H1 (cell line): ENCODE results near the gene IFNG. TPM values are rescaled to one million over a fixed set of nuclear protein-coding genes. Genes with fewer than 3 reads are reported as not detected.
A peak's percentile ranks its signal among the peaks of the same experiment; 100 is the strongest.

ENCODE experiments used
- CTCF ChIA-PET: fragments of 300-600 bp; sonication (Branson Sonifier 250); formaldehyde crosslinking; loops from one replicate; lab custom pipeline; 2021; ENCODE audit not compliant: partially characterized antibody; lab: Charles Lee
- POLR2A ChIA-PET: fragments of 300-600 bp; sonication (Branson Sonifier 250); formaldehyde crosslinking; loops from one replicate; lab custom pipeline; 2021; ENCODE audit warnings: inconsistent platforms; ENCODE audit not compliant: partially characterized antibody; lab: Charles Lee
- DNase-seq, 2 experiments: peaks; one replicate each; pipeline versions ENCODE4 v3.0.0 to v3.0.0-alpha.2; 2010 to 2022; ENCODE audit warnings: low spot score in 2 of 2, low read depth in 1 of 2, mixed read lengths in 1 of 2
- FAIRE-seq: peaks from 2 replicates; lab custom pipeline; 2011; peaks lifted over from hg19 to GRCh38; lab: Jason Lieb, UNC
- H2AFZ ChIP-seq: 2 replicates; pipeline ENCODE4 v1.8.1; 2012; ENCODE audit warnings: low read length, inconsistent platforms
- H2AK5ac ChIP-seq: 2 replicates; pipeline ENCODE4 v1.6.1; 2013; ENCODE audit warnings: low read depth, low read length
- H2BK120ac ChIP-seq: replicated peaks from 2 replicates; pipeline ENCODE3; 2013; ENCODE audit warnings: low read depth, low read length, inconsistent platforms
- H2BK12ac ChIP-seq: 2 replicates; pipeline ENCODE4 v1.6.1; 2013; ENCODE audit warnings: low read depth, low read length
- H2BK15ac ChIP-seq: 2 replicates; pipeline ENCODE4 v1.6.1; 2013; ENCODE audit warnings: low read length
- H2BK20ac ChIP-seq: 2 replicates; pipeline ENCODE4 v1.6.1; 2013; ENCODE audit warnings: low read length
- H2BK5ac ChIP-seq: 2 replicates; pipeline ENCODE4 v1.6.1; 2013; ENCODE audit warnings: low read depth, low read length
- H3K14ac ChIP-seq: 2 replicates; pipeline ENCODE4 v1.6.1; 2013; ENCODE audit warnings: inconsistent platforms; ENCODE audit not compliant: insufficient read length
- H3K18ac ChIP-seq: 2 replicates; pipeline ENCODE4 v1.6.1; 2013; ENCODE audit warnings: low read length; ENCODE audit errors: extremely low read depth
- H3K23ac ChIP-seq: 2 replicates; pipeline ENCODE4 v1.6.1; 2013; ENCODE audit warnings: inconsistent platforms; ENCODE audit not compliant: insufficient read length
- H3K23me2 ChIP-seq: 2 replicates; pipeline ENCODE4 v1.6.1; 2013; ENCODE audit warnings: low read depth, low read length
- H3K27ac ChIP-seq: 2 replicates; pipeline ENCODE4 v1.6.1; 2011; ENCODE audit warnings: low read depth, low read length, inconsistent platforms
- H3K27me3 ChIP-seq, 4 experiments: replicated peaks in 1 of 4; 1 replicate in 1 of 4; 2 replicates in 3 of 4; pipeline versions ENCODE4 v1.6.1 to v1.8.1; 2011 to 2013; ENCODE audit warnings: low read length in 3 of 4, mild to moderate bottlenecking in 3 of 4, inconsistent platforms in 2 of 4, mixed read lengths in 2 of 4, moderate library complexity in 1 of 4; ENCODE audit not compliant: control insufficient read depth in 3 of 4, insufficient read depth in 3 of 4; ENCODE audit errors: extremely low read depth in 1 of 4
- H3K36me3 ChIP-seq, 4 experiments: 2 replicates each; pipeline versions ENCODE4 v1.6.1 to v1.8.1; 2011 to 2013; ENCODE audit warnings: mild to moderate bottlenecking in 4 of 4, low read length in 3 of 4, moderate library complexity in 2 of 4, control low read depth in 1 of 4, inconsistent platforms in 1 of 4; ENCODE audit not compliant: insufficient read depth in 4 of 4, control insufficient read depth in 2 of 4
- H3K4ac ChIP-seq: replicated peaks from 2 replicates; pipeline ENCODE3; 2013; ENCODE audit warnings: low read length, low read depth, mixed read lengths, inconsistent platforms; ENCODE audit not compliant: insufficient read length
- H3K4me1 ChIP-seq, 4 experiments: replicated peaks in 1 of 4; 1 replicate in 1 of 4; 2 replicates in 3 of 4; pipeline versions ENCODE4 v1.6.1 to v1.8.1; 2011 to 2013; ENCODE audit warnings: low read length in 3 of 4, inconsistent platforms in 2 of 4, mixed read lengths in 1 of 4; ENCODE audit not compliant: insufficient read depth in 4 of 4, control insufficient read depth in 3 of 4
- H3K4me2 ChIP-seq, 2 experiments: 2 replicates each; pipeline versions ENCODE4 v1.6.1 to v1.8.1; 2011 to 2013; ENCODE audit warnings: low read depth in 2 of 2, low read length in 2 of 2, control low read depth in 1 of 2, inconsistent platforms in 1 of 2, mild to moderate bottlenecking in 1 of 2; ENCODE audit not compliant: insufficient read depth in 1 of 2
- H3K4me3 ChIP-seq, 4 experiments: fragments of 200-600, 300-600 bp in 1 of 4; sonication (generic), shearing (Covaris generic), sonication (Bioruptor Twin) in 1 of 4; 2 replicates each; pipeline versions ENCODE4 v1.5.1 to v1.8.1; 2011 to 2016; ENCODE audit warnings: low read length in 4 of 4, low read depth in 3 of 4, control low read depth in 2 of 4, inconsistent platforms in 2 of 4, mild to moderate bottlenecking in 2 of 4, mixed read lengths in 1 of 4, moderate library complexity in 1 of 4; ENCODE audit not compliant: insufficient read depth in 2 of 4; ENCODE audit errors: extremely low read depth in 1 of 4
- H3K56ac ChIP-seq: replicated peaks from 2 replicates; pipeline ENCODE3; 2013; ENCODE audit warnings: low read depth, mild to moderate bottlenecking, mixed read lengths, low read length, inconsistent platforms; ENCODE audit not compliant: insufficient read length
- H3K79me1 ChIP-seq: 2 replicates; pipeline ENCODE4 v1.6.1; 2013; ENCODE audit warnings: low read depth, low read length, control low read depth
- H3K79me2 ChIP-seq, 2 experiments: 2 replicates each; pipeline versions ENCODE4 v1.6.1 to v1.8.1; 2012 to 2013; ENCODE audit warnings: low read length in 2 of 2, mild to moderate bottlenecking in 2 of 2, inconsistent platforms in 1 of 2; ENCODE audit not compliant: insufficient read depth in 2 of 2, control insufficient read depth in 1 of 2
- H3K9ac ChIP-seq, 4 experiments: replicated peaks in 1 of 4; 1 replicate in 1 of 4; 2 replicates in 3 of 4; pipeline versions ENCODE4 v1.6.1 to v1.8.1; 2011 to 2013; ENCODE audit warnings: low read depth in 3 of 4, low read length in 3 of 4, control low read depth in 2 of 4, mild to moderate bottlenecking in 2 of 4, moderate library complexity in 2 of 4, inconsistent platforms in 1 of 4; ENCODE audit errors: extremely low read depth in 1 of 4
- H3K9me3 ChIP-seq, 2 experiments: 2 replicates each; pipeline versions ENCODE4 v1.6.1 to v1.8.1; 2012 to 2013; ENCODE audit warnings: mild to moderate bottlenecking in 2 of 2, moderate library complexity in 2 of 2, control low read depth in 1 of 2, inconsistent platforms in 1 of 2, low read depth in 1 of 2, low read length in 1 of 2, mixed read lengths in 1 of 2; ENCODE audit not compliant: insufficient read depth in 2 of 2
- H4K20me1 ChIP-seq, 2 experiments: replicated peaks in 1 of 2; 2 replicates each; pipeline versions ENCODE3 to v1.8.1; 2011 to 2013; ENCODE audit warnings: inconsistent platforms in 2 of 2, low read length in 2 of 2, mild to moderate bottlenecking in 1 of 2; ENCODE audit not compliant: insufficient read depth in 2 of 2, control insufficient read depth in 1 of 2
- H4K5ac ChIP-seq: 2 replicates; pipeline ENCODE4 v1.6.1; 2013; ENCODE audit warnings: low read length, low read depth, mixed read lengths, inconsistent platforms; ENCODE audit not compliant: insufficient read length
- H4K8ac ChIP-seq: 2 replicates; pipeline ENCODE4 v1.8.0; 2013; ENCODE audit warnings: mild to moderate bottlenecking, moderate library complexity, low read length, inconsistent platforms; ENCODE audit not compliant: insufficient read depth; ENCODE audit errors: extremely low read depth
- H4K91ac ChIP-seq: replicated peaks from 2 replicates; pipeline ENCODE3; 2013; ENCODE audit warnings: low read length, mixed read lengths, inconsistent platforms; ENCODE audit not compliant: insufficient read length
- EGR1 ChIP-seq: IDR thresholded peaks from 2 replicates; pipeline ENCODE4 v1.6.1; 2011; ENCODE audit warnings: low read depth, low read length, borderline replicate concordance
- EZH2 ChIP-seq: fragments of 200-600 bp; sonication (generic); IDR thresholded peaks from 2 replicates; pipeline ENCODE4 v1.7.1; 2012; ENCODE audit warnings: low read depth, mild to moderate bottlenecking, moderate library complexity, low read length, inconsistent platforms; ENCODE audit not compliant: severe bottlenecking
- GABPA ChIP-seq: IDR thresholded peaks from 2 replicates; pipeline ENCODE4 v1.6.1; 2011; ENCODE audit warnings: mild to moderate bottlenecking, low read length, moderate library complexity, borderline replicate concordance; ENCODE audit not compliant: insufficient read depth
- GTF2F1 ChIP-seq: IDR thresholded peaks from 2 replicates; pipeline ENCODE4 v1.6.1; 2012; ENCODE audit warnings: low read depth, low read length, improper control_type of control experiment, borderline replicate concordance
- POLR2A ChIP-seq, 2 experiments: IDR thresholded peaks; 1 replicate in 1 of 2; 2 replicates in 1 of 2; pipeline ENCODE4 v1.6.1; 2011; ENCODE audit warnings: low read depth in 2 of 2, low read length in 2 of 2, mild to moderate bottlenecking in 2 of 2; ENCODE audit errors: control extremely low read depth in 1 of 2
- POU5F1 ChIP-seq: IDR thresholded peaks from 2 replicates; pipeline ENCODE4 v1.6.1; 2011; ENCODE audit warnings: low read depth, mild to moderate bottlenecking, low read length, moderate library complexity
- SAP30 ChIP-seq: fragments of 300-600 bp; sonication (generic); IDR thresholded peaks from 2 replicates; pipeline ENCODE4 v1.7.1; 2012; ENCODE audit warnings: low read length, moderate library complexity, mild to moderate bottlenecking, inconsistent platforms; ENCODE audit not compliant: insufficient read depth, insufficient replicate concordance
- SP2 ChIP-seq: IDR thresholded peaks from 2 replicates; pipeline ENCODE4 v1.6.1; 2012; ENCODE audit warnings: mild to moderate bottlenecking, low read length, inconsistent platforms
- SUZ12 ChIP-seq: fragments of 200-600 bp; sonication (generic); IDR thresholded peaks from 2 replicates; pipeline ENCODE4 v1.6.1; 2012; ENCODE audit warnings: mild to moderate bottlenecking, inconsistent platforms, low read length, moderate library complexity, mixed read lengths
- TAF7 ChIP-seq: optimal IDR thresholded peaks from 2 replicates; pipeline ENCODE3; 2011; ENCODE audit warnings: low read depth, mild to moderate bottlenecking, inconsistent platforms, low read length, moderate library complexity, borderline replicate concordance
- TEAD4 ChIP-seq: IDR thresholded peaks from 2 replicates; pipeline ENCODE4 v1.6.1; 2012; ENCODE audit warnings: low read depth, low read length, inconsistent platforms, mixed read lengths
- YY1 ChIP-seq: IDR thresholded peaks from 2 replicates; pipeline ENCODE4 v1.6.1; 2011; ENCODE audit warnings: low read depth, mild to moderate bottlenecking, low read length
- WGBS, 2 experiments: shearing (Covaris generic) in 1 of 2; methylation state at CpG; one replicate each; pipeline versions ENCODE4 v1.1.6 to v1.1.7; 2013 to 2015; ENCODE audit warnings: low lambda C conversion rate in 2 of 2, mixed read lengths in 2 of 2, inconsistent platforms in 1 of 2, low coverage in 1 of 2, missing lambda C conversion rate in 1 of 2; ENCODE audit not compliant: insufficient replicate concordance in 2 of 2, insufficient coverage in 1 of 2, insufficient read length in 1 of 2; ENCODE audit errors: extremely low coverage in 1 of 2, missing lambda C conversion rate in 1 of 2; 5-methylcytosine and 5-hydroxymethylcytosine counted together
- polyA plus RNA-seq, 7 experiments: library from polyadenylated mRNA; depleted of rRNA in 3 of 7; stranded (reverse) in 5 of 7; unstranded in 2 of 7; fragments of >200 nt in 5 of 7; fragments of 200-250 nt in 2 of 7; gene quantifications; 1 replicate in 5 of 7; 2 replicates in 1 of 7; 4 replicates in 1 of 7; pipeline versions ENCODE4 v1.2.1 to v1.2.3, GENCODE V29; 2011 to 2013; ENCODE audit warnings: missing spikeins in 2 of 7, mixed read lengths in 2 of 7
- total RNA-seq: library from RNA; stranded (reverse); fragmentation: NEBNext Ultra II Directional; extraction: Animal tissue kit (Norgen Biotek cat#: 25700); gene quantifications from 2 replicates; pipeline ENCODE4 v1.2.1, GENCODE V29; 2021
- TF ChIP-seq, protein P1 (sequence below): IDR thresholded peaks from 2 replicates; pipeline ENCODE4 v1.6.1; 2012; ENCODE audit warnings: inconsistent platforms

Gene IFNG
- total and polyA plus RNA-seq, 2 of the 8 experiments (the other 6 are each of a cell fraction or from before 2014, with no cell fraction given), result not detected

DNA sequence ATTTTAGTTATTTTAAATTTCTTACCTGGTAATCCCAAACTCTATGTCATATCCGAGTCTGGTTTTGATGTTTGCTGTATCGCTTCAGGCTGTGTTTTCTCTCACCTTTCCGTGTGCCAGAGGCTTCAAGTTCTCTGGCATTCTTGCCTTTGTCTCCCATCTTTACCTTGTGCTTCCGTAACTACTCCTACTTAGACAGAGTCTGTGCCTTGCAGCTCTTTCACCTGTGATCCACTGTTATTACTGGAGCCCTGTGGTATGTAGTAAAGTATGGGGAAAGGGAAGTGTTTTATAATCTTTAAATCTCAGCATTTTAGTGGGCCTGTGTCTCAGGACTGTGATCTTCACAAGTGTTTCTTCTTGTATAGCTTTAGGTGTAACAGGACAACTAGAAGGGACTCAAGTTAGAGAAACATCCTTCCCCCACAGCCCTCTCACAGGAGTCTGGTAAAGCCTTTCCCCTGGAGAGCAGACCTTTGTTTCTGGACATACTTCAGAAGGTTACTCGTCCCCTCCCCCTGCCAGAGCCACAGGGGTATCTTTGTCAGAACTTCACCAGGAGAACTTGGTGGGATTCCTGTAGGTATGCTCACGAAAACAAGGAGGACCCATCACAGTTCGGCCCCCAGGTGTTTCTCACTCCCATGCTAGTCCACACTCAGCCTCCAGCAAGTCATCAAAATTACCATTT, 11.1 kb downstream of the IFNG start:
- H3K36me3 ChIP-seq, result no peaks in the 10 kb centered on the region
- 0 out of 2 replicates have a peak overlapping the region, but pooled peaks have one; percentile 14 for H4K8ac ChIP-seq
- no peak overlapping the region for H3K23ac ChIP-seq
- no peak overlapping the region; the same call in 1 of the 2 replicates for H3K18ac ChIP-seq
- H4K5ac ChIP-seq, result no peak overlapping the region
- no peak overlapping the region for H2BK20ac ChIP-seq
- H3K27me3 ChIP-seq, result no peaks in the 10 kb centered on the region
- no peak overlapping the region for H3K4me3 ChIP-seq
- no peak overlapping the region for H3K4me2 ChIP-seq
- no peak overlapping the region for H2BK120ac ChIP-seq
- CTCF ChIA-PET, result interaction anchor here (0.6 to 4.4 kb wide), 4 partner anchors 9 to 140 kb away, joined by 3 to 46 read pairs (median 4); partner anchors contain the start of gene IFNG
- H4K91ac ChIP-seq, result no peak overlapping the region
- no peak overlapping the region for H3K56ac ChIP-seq
- H2AFZ ChIP-seq, result no peak overlapping the region
- POLR2A ChIA-PET, result no interaction called here
- no peaks in the 10 kb centered on the region for H3K79me2 ChIP-seq
- DNase-seq, result no peak
- no peak overlapping the region for H3K27ac ChIP-seq
- H3K4ac ChIP-seq, result no peak overlapping the region
- 87% methylated on average over 7 of the region's 7 CpGs; no CpG with 5 or more reads in 1 of the 2 experiments for WGBS, 2 experiments
- H3K9me3 ChIP-seq, result no peaks in the 10 kb centered on the region
- FAIRE-seq, result no peak
- no peak overlapping the region for H2BK12ac ChIP-seq
- no peak overlapping the region for H2BK15ac ChIP-seq
- no peak overlapping the region for H2BK5ac ChIP-seq
- no peaks in the 10 kb centered on the region for H3K23me2 ChIP-seq
- H3K79me1 ChIP-seq, result no peaks in the 10 kb centered on the region
- no peak overlapping the region for H2AK5ac ChIP-seq
- H3K9ac ChIP-seq, result no peak overlapping the region
- H3K4me1 ChIP-seq, result peaks cover 0 to 4% (median 1%) of the 10 kb centered on the region in 4 experiments; a peak in 2 of 7 replicates
- no peaks in the 10 kb centered on the region for H4K20me1 ChIP-seq
- H3K14ac ChIP-seq, result no peak overlapping the region
- no peak for TF ChIP-seq EZH2
- no peak for TF ChIP-seq GTF2F1
- TF ChIP-seq TEAD4, result no peak
- no peak for TF ChIP-seq GABPA
- TF ChIP-seq TAF7, result no peak
- no peak for TF ChIP-seq POLR2A (IDR thresholded peaks at IDR 0.05; ENCODE audit: control extremely low read depth in 1 of 2, low read depth in 2 of 2, low read length in 2 of 2)
- TF ChIP-seq POU5F1, result no peak
- no peak for TF ChIP-seq YY1
- TF ChIP-seq SAP30, result no peak
- TF ChIP-seq, protein P1, sequence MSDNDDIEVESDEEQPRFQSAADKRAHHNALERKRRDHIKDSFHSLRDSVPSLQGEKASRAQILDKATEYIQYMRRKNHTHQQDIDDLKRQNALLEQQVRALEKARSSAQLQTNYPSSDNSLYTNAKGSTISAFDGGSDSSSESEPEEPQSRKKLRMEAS, result no peak
- TF ChIP-seq EGR1, result no peak
- no peak for TF ChIP-seq SUZ12
- no peak for TF ChIP-seq SP2
